ENCODE data around the gene IFT43.

Gene IFT43

DNA sequence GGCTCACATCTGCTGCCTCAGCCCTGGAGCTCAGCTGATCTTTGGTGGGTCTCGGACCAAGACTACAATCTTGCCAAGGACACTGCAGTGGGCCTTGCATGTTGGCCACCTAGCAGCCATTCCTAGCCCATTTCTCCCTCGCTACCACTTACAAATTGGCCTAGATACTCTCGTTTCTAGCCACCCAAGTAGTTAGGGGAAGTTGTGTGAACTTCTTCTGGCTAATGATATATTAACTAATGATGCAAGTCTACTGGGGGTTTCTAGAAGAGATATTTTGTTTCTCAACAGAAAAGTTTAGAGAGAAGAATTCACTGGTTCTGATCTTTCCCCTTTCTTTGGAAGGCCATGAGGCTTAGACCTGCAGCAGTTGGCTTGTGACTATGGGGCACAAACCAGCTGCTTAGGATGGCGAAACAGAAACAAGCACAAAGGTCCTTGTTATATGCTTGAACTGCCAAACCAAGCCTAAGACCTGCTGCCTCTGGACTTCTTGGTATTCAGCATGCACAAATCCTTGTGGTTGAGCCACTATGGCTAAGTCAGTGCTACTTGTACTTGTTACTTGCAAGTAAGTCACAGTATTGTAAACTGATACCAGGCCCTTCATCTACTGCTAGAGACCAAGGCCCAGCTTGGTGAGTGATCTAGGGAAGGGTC is 135.7 kb downstream of the IFT43 start:
- H3K4me1 ChIP-seq (ENCODE audit: insufficient read depth, low read length), result no peaks in the 10 kb centered on the region
- no peak overlapping the region for H3K27ac ChIP-seq (ENCODE audit: low read depth, low read length)
- no peak overlapping the region for H3K4me3 ChIP-seq (ENCODE audit: low read depth in 1 of 2, low read length in 2 of 2)
- H3K36me3 ChIP-seq (ENCODE audit: insufficient read depth, low read length), result no peaks in the 10 kb centered on the region
- no peak overlapping the region for H3K9ac ChIP-seq (ENCODE audit: low read length)
- H3K27me3 ChIP-seq (ENCODE audit: control insufficient read depth in 1 of 2, insufficient read depth in 2 of 2, low read length in 2 of 2), result no peaks in the 10 kb centered on the region
- H3K9me3 ChIP-seq (ENCODE audit: low read length), result no peaks in the 10 kb centered on the region

DNA sequence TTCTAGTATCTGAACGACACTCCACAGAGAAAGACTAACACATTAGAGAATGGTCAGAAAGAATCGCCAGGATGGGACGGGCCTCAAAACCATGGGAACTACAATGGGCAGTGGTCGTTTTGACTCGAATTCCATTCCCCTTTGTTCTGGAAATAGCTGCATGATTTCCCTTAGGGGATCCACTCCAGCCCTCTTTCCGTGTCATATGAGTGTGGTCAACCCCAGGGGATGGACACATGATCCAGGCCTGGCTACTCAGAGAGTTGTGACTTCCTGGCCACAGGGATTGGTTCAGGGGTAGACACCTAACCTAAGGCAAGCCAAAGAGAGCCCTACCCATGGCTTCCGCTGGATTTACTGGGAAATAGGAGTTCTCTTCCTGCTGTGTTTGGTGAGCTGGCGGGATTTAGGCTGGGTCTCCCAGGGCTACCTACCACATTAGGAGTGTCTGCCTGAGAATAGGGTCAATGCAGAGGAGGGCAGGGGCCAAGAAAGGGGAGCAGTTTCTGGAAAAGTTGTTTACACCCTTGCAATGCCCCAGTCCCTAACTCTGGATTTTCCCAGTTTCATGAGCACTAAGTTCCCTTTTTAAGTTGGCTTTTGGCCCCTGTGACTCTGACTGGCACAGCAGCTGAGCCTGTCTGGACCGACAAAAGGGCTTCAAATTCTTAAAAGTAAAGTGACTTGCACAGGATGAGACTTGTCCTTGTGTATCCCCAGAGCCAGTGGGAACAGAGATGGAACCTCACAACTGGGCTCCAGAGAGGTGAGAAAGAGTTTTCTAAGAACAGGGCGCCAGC is 138.1 kb downstream of the IFT43 start:
- Histone ChIP-seq H3K9me3 (ENCODE audit: low read length) (no peaks in the 10 kb centered on the region), H3K36me3 (ENCODE audit: insufficient read depth, low read length) (no peaks in the 10 kb centered on the region), H3K9ac (ENCODE audit: low read length) (no peak overlapping the region), H3K4me1 (ENCODE audit: insufficient read depth, low read length) (no peaks in the 10 kb centered on the region), H3K4me3 (ENCODE audit: low read depth in 1 of 2, low read length in 2 of 2) (no peak overlapping the region), H3K27me3 (ENCODE audit: control insufficient read depth in 1 of 2, insufficient read depth in 2 of 2, low read length in 2 of 2) (no peaks in the 10 kb centered on the region), H3K27ac (ENCODE audit: low read depth, low read length) (no peak overlapping the region)

DNA sequence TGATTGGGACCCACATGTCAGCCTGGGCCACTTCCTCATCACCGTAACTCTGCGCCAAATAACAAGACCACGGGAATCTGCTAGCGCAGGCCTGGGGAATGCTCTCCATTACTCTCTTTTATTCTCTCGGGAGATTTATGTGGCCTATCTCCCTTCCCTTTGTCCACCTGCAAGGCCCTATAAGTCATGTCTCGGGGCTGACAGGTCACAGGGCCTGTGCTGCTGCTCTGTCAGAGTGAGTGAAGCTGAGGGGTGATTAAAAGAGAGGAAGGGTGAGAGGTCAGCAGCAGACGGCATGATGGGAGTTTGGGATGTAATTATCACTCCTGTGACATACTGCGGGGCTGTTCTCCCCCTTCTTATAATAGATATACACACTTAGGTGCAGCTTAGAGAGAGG is 139.9 kb downstream of the IFT43 start:
- no peak overlapping the region for H3K9ac ChIP-seq (ENCODE audit: low read length)
- no peaks in the 10 kb centered on the region for H3K4me1 ChIP-seq (ENCODE audit: insufficient read depth, low read length)
- H3K27ac ChIP-seq (ENCODE audit: low read depth, low read length), result no peak overlapping the region
- no peaks in the 10 kb centered on the region for H3K9me3 ChIP-seq (ENCODE audit: low read length)
- peaks cover 0 to 8% of the 10 kb centered on the region in 2 donors for H3K27me3 ChIP-seq (ENCODE audit: control insufficient read depth in 1 of 2, insufficient read depth in 2 of 2, low read length in 2 of 2)
- no peak overlapping the region for H3K4me3 ChIP-seq (ENCODE audit: low read depth in 1 of 2, low read length in 2 of 2)
- no peaks in the 10 kb centered on the region for H3K36me3 ChIP-seq (ENCODE audit: insufficient read depth, low read length)

DNA sequence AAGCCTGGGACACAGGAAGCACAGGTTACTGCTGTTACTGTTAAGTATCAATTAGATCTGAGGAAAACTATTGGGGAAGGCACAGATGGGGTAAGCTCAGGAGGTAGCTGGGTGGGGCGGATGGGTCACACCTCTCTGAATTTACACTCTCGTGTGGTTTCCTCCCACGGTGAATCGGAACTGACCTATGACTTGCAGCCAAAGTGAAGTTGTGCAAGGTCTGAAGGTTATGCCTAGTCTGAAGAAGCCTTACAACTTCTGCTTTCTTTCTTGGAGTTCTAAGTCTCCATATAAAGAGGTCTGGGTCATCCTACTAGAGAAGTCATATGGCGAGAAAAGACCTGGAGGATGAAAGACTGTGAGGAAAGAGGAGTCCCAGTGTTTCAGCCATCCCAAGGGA is 140.5 kb downstream of the IFT43 start:
- H3K27me3 ChIP-seq (ENCODE audit: control insufficient read depth in 1 of 2, insufficient read depth in 2 of 2, low read length in 2 of 2), result peaks cover 4 to 9% of the 10 kb centered on the region in 2 donors
- no peak overlapping the region for H3K27ac ChIP-seq (ENCODE audit: low read depth, low read length)
- no peaks in the 10 kb centered on the region for H3K4me1 ChIP-seq (ENCODE audit: insufficient read depth, low read length)
- H3K9me3 ChIP-seq (ENCODE audit: low read length), result no peaks in the 10 kb centered on the region
- H3K4me3 ChIP-seq (ENCODE audit: low read depth in 1 of 2, low read length in 2 of 2), result no peak overlapping the region
- no peak overlapping the region for H3K9ac ChIP-seq (ENCODE audit: low read length)
- H3K36me3 ChIP-seq (ENCODE audit: insufficient read depth, low read length), result no peaks in the 10 kb centered on the region

DNA sequence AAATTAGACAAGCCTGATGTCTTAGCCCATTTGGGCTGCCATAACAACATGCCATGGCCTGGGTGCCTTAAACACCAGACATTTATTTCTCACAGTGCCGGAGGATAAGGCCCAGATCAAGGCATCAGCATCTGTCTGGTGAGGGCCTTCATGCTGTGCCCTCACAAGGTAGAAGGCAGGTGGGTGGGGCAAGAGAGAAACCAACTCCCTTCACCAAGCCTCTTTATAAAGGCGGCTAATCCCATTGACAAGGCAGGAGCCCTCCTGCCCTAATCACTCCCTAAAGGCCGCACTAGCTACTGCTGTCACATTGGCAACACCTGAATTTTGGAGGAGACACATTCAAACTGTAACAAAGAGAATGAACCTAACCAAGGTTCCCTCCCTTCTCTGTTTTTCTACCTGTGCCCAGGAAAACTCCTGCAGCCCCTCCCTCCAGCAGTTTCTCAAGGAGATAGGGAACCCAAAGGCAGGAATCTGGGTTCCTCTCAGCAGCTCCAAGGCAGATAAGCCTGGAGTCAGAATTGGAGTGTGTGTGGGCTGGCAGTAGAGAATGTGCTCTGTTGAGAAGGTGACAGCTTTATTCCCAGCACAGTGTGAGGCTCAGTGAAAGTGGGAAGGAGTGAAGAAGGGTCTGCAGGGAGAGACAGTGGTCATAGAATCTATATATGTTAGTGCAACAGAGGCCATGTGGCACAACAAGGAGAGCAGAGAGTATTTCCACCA is 144.5 kb downstream of the IFT43 start:
- peaks cover 10 to 19% of the 10 kb centered on the region in 2 donors for H3K27me3 ChIP-seq (ENCODE audit: control insufficient read depth in 1 of 2, insufficient read depth in 2 of 2, low read length in 2 of 2)
- no peak overlapping the region for H3K27ac ChIP-seq (ENCODE audit: low read depth, low read length)
- H3K9ac ChIP-seq (ENCODE audit: low read length), result no peak overlapping the region
- no peak overlapping the region for H3K4me3 ChIP-seq (ENCODE audit: low read depth in 1 of 2, low read length in 2 of 2)
- no peaks in the 10 kb centered on the region for H3K4me1 ChIP-seq (ENCODE audit: insufficient read depth, low read length)
- no peaks in the 10 kb centered on the region for H3K36me3 ChIP-seq (ENCODE audit: insufficient read depth, low read length)
- H3K9me3 ChIP-seq (ENCODE audit: low read length), result no peaks in the 10 kb centered on the region

DNA sequence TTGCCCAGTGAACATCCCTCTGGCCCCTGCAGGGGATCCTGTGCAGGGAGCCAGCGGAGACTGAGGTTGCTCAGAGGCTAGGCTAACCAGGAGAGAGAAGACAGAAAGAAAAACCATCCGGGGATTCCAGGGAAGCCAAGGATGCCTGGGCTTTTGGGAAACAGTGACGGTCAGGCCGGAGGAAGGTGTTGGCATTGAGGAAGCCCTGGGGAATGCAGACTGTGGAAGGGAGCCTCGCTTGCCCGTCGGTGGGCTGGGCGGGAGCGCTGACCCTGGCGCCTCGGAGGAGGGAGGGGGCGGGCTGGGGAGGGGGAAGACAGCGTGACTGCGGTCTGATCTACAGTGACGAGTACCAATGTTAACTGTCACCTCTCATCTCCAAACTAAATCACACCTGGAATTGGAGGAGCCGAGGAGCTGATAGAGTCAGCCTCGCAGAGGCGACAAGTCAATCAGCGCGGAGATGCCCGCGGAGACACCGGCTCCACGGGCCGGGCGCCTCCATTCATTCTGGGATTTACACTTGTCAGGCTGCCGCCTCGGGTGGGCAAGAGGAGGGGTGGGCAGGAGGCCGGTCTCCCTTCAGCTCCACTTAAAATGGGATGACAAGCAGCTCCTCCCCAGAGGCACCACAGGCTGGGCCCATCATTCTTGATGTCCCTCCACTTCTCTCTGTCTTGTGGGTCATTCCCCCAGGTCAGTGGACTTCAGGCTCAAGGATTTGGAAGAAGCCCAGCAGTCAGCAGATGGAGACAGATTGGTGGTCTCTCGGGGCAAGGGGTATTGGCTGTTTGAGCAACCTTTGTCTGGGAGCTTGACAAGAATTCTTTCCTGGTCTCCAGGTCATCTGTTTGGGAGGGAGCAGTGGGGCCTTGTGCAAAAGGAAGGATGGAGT is 145.8 kb downstream of the IFT43 start:
- H3K9ac ChIP-seq (ENCODE audit: low read length), result no peak overlapping the region
- H3K4me1 ChIP-seq (ENCODE audit: insufficient read depth, low read length), result no peaks in the 10 kb centered on the region
- H3K4me3 ChIP-seq (ENCODE audit: low read depth in 1 of 2, low read length in 2 of 2), result no peak overlapping the region
- peaks cover 10 to 19% of the 10 kb centered on the region in 2 donors for H3K27me3 ChIP-seq (ENCODE audit: control insufficient read depth in 1 of 2, insufficient read depth in 2 of 2, low read length in 2 of 2)
- no peak overlapping the region for H3K27ac ChIP-seq (ENCODE audit: low read depth, low read length)
- H3K9me3 ChIP-seq (ENCODE audit: low read length), result no peaks in the 10 kb centered on the region
- no peaks in the 10 kb centered on the region for H3K36me3 ChIP-seq (ENCODE audit: insufficient read depth, low read length)

DNA sequence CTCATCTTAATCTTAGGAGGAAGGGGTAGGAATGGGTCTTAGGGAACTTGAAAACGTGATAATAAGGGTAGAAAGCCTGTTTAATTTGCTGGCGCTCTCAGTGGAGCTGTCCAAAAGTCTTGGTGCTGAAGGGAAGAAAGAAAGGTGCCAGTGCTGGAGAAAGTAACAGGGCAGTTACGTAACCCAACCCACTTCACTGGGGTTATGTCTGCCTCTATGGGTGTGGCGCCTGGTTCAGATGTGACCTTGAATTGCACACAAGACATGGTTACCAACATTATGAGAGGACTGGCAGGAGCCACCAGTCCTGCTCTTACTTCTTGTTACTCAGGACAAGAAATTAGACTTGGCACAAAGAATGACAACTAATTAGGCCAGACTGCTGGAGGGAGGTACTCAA is 147.5 kb downstream of the IFT43 start:
- Histone ChIP-seq H3K9ac (ENCODE audit: low read length) (no peak overlapping the region), H3K4me1 (ENCODE audit: insufficient read depth, low read length) (no peaks in the 10 kb centered on the region), H3K27me3 (ENCODE audit: control insufficient read depth in 1 of 2, insufficient read depth in 2 of 2, low read length in 2 of 2) (peaks cover 22 to 24% of the 10 kb centered on the region in 2 donors), H3K36me3 (ENCODE audit: insufficient read depth, low read length) (no peaks in the 10 kb centered on the region), H3K4me3 (ENCODE audit: low read depth in 1 of 2, low read length in 2 of 2) (no peak overlapping the region), H3K27ac (ENCODE audit: low read depth, low read length) (no peak overlapping the region), H3K9me3 (ENCODE audit: low read length) (no peaks in the 10 kb centered on the region)
